Measurements from ENCODE around the gene FURIN. TPM values are rescaled to one million over a fixed set of nuclear protein-coding genes. Genes with fewer than 3 reads are reported as not detected.

FURIN gene
- total and polyA plus RNA-seq, 2 donors (not counting 1 experiment from before 2014, with no cell fraction given), result 19.4 to 27.9 TPM

DNA sequence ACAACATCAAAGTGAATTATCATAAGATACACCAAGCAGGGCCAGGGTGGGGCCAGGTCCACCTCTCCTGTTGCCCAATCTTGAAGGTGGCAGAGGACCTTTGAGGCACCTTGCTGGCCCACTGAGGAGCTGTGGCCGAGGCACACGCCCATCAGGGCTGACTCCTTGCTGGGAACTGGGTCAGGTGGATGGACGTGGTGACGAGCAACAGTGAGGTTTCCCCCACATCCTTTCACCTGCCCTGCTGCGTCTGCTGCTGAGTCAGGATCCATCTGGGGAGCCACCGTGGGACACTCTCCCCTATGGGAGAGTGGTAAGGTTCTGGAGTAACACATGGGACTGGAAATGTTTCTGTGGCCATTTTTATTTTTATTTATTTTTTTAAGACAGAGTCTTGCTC is 17.3 kb upstream of the FURIN start:
- no peak overlapping the region for H3K4me2 ChIP-seq (ENCODE audit: extremely low read depth, insufficient read depth, low read length)
- no peak overlapping the region for H3K4me3 ChIP-seq (replicated peaks in 1 of 4; ENCODE audit: control extremely low read depth in 1 of 4, insufficient read depth in 1 of 4, low read depth in 3 of 4, low read length in 4 of 4)
- H2AFZ ChIP-seq (ENCODE audit: low read length), result no peak overlapping the region
- H3K27me3 ChIP-seq (ENCODE audit: control insufficient read depth, insufficient read depth, low read length), result no peaks in the 10 kb centered on the region
- no peak overlapping the region for H3K27ac ChIP-seq (ENCODE audit: insufficient read depth, low read length)
- TF ChIP-seq CTCF (conservative IDR thresholded peaks at IDR 0.05 in 1 of 2, IDR thresholded peaks at IDR 0.05 in 1 of 2; ENCODE audit: low read depth in 1 of 2, low read length in 2 of 2), result no peak
- TF ChIP-seq EZH2 (IDR thresholded peaks at IDR 0.05; ENCODE audit: low read length, missing control alignments), result no peak
- no peaks in the 10 kb centered on the region for H4K20me1 ChIP-seq (ENCODE audit: control insufficient read depth, extremely low read depth, insufficient read depth, low read length)
- no peaks in the 10 kb centered on the region for H3K79me2 ChIP-seq (ENCODE audit: control insufficient read depth, insufficient read depth, low read length)
- DNase-seq (ENCODE audit: low read depth in 2 of 2), result no peak
- H3K9ac ChIP-seq (ENCODE audit: insufficient read depth, low read length), result no peak overlapping the region
- no peaks in the 10 kb centered on the region for H3K36me3 ChIP-seq (ENCODE audit: control insufficient read depth, insufficient read depth, low read length)
- no peaks in the 10 kb centered on the region for H3K9me3 ChIP-seq (ENCODE audit: control insufficient read depth, insufficient read depth, low read depth, low read length)
- peaks cover 9% of the 10 kb centered on the region for H3K4me1 ChIP-seq (ENCODE audit: control insufficient read depth, extremely low read depth, insufficient read depth, low read length)

DNA sequence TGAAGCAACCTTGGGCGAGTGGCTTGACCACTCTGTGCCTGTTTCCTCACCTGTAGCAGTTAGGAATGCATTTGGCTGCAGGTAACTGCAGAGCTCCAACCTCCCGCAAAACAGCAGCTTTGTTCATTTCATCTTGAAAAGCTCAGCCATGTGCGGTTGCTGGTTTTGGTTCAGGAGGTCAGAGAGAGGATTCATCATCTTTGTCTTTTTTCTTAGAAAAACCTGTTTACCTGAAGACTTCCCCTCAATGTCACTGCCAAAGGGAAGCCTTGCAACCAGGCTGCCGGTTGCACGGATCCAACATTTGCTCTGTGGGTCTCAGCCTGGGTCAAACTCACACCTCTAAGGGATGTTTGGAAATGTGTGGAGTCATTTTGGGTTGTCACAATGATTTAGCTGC is 16.4 kb upstream of the FURIN start:
- H3K27ac ChIP-seq (ENCODE audit: insufficient read depth, low read length), result no peak overlapping the region
- no peaks in the 10 kb centered on the region for H3K79me2 ChIP-seq (ENCODE audit: control insufficient read depth, insufficient read depth, low read length)
- no peak overlapping the region for H3K9ac ChIP-seq (ENCODE audit: insufficient read depth, low read length)
- no peaks in the 10 kb centered on the region for H4K20me1 ChIP-seq (ENCODE audit: control insufficient read depth, extremely low read depth, insufficient read depth, low read length)
- TF ChIP-seq CTCF (conservative IDR thresholded peaks at IDR 0.05 in 1 of 2, IDR thresholded peaks at IDR 0.05 in 1 of 2; ENCODE audit: low read depth in 1 of 2, low read length in 2 of 2) (no peak), EZH2 (IDR thresholded peaks at IDR 0.05; ENCODE audit: low read length, missing control alignments) (no peak)
- no peak overlapping the region for H2AFZ ChIP-seq (ENCODE audit: low read length)
- no peak overlapping the region for H3K4me2 ChIP-seq (ENCODE audit: extremely low read depth, insufficient read depth, low read length)
- no peak overlapping the region for H3K4me3 ChIP-seq (replicated peaks in 1 of 4; ENCODE audit: control extremely low read depth in 1 of 4, insufficient read depth in 1 of 4, low read depth in 3 of 4, low read length in 4 of 4)
- no peaks in the 10 kb centered on the region for H3K9me3 ChIP-seq (ENCODE audit: control insufficient read depth, insufficient read depth, low read depth, low read length)
- no peaks in the 10 kb centered on the region for H3K27me3 ChIP-seq (ENCODE audit: control insufficient read depth, insufficient read depth, low read length)
- DNase-seq (ENCODE audit: low read depth in 2 of 2), result no peak
- H3K36me3 ChIP-seq (ENCODE audit: control insufficient read depth, insufficient read depth, low read length), result no peaks in the 10 kb centered on the region
- peaks cover 9% of the 10 kb centered on the region for H3K4me1 ChIP-seq (ENCODE audit: control insufficient read depth, extremely low read depth, insufficient read depth, low read length)

DNA sequence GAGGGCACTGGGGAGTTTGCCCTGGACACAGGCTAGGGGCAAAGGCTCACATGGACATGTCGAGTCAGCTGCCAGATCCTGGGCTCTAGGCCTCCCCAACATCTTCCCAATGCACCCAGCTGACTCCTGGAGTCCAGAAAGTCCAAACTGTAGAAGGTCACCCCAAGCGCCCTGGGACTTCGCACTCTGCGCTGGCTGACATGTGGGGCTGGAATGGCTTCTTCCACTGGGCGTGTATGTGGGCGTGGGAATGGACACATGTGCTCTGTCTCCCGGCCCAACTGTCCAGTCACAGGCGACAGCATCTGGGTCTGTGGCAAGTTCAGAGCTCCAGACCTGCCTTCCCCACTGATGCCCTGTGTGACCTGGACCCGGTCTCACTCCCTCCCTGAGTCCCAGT is 13.2 kb upstream of the FURIN start:
- Histone ChIP-seq H3K4me1 (ENCODE audit: control insufficient read depth, extremely low read depth, insufficient read depth, low read length) (peaks cover 9% of the 10 kb centered on the region), H4K20me1 (ENCODE audit: control insufficient read depth, extremely low read depth, insufficient read depth, low read length) (no peaks in the 10 kb centered on the region), H3K4me2 (ENCODE audit: extremely low read depth, insufficient read depth, low read length) (no peak overlapping the region), H3K4me3 (replicated peaks in 1 of 4; ENCODE audit: control extremely low read depth in 1 of 4, insufficient read depth in 1 of 4, low read depth in 3 of 4, low read length in 4 of 4) (no peak overlapping the region), H3K27me3 (ENCODE audit: control insufficient read depth, insufficient read depth, low read length) (no peaks in the 10 kb centered on the region), H2AFZ (ENCODE audit: low read length) (no peak overlapping the region), H3K79me2 (ENCODE audit: control insufficient read depth, insufficient read depth, low read length) (no peaks in the 10 kb centered on the region), H3K27ac (ENCODE audit: insufficient read depth, low read length) (no peak overlapping the region), H3K9ac (ENCODE audit: insufficient read depth, low read length) (no peak overlapping the region), H3K9me3 (ENCODE audit: control insufficient read depth, insufficient read depth, low read depth, low read length) (no peaks in the 10 kb centered on the region), H3K36me3 (ENCODE audit: control insufficient read depth, insufficient read depth, low read length) (no peaks in the 10 kb centered on the region)
- no peak for DNase-seq (ENCODE audit: low read depth in 2 of 2)
- TF ChIP-seq EZH2 (IDR thresholded peaks at IDR 0.05; ENCODE audit: low read length, missing control alignments), result no peak
- no peak for TF ChIP-seq CTCF (conservative IDR thresholded peaks at IDR 0.05 in 1 of 2, IDR thresholded peaks at IDR 0.05 in 1 of 2; ENCODE audit: low read depth in 1 of 2, low read length in 2 of 2)

Measured in fibroblast of lung (primary cell).